Liver (tissue), 9 donors: ENCODE measurements around the gene GDPD2. TPM values are rescaled to one million over a fixed set of nuclear protein-coding genes. Genes with fewer than 3 reads are reported as not detected.

Experiments used
- DNase-seq: peaks from one replicate; pipeline ENCODE4 v3.0.0-alpha.2; 2017; ENCODE audit warnings: low spot score
- H3K27ac ChIP-seq, 2 donors: one replicate each; pipeline ENCODE4 v1.7.0; 2013; ENCODE audit warnings: inconsistent platforms in 2 of 2, low read length in 2 of 2, control low read depth in 1 of 2, low read depth in 1 of 2, mild to moderate bottlenecking in 1 of 2
- H3K27me3 ChIP-seq, 4 donors: one replicate each; pipeline versions ENCODE4 v1.6.1 to v1.7.0; 2013; ENCODE audit warnings: low read length in 3 of 4, inconsistent platforms in 1 of 4, mild to moderate bottlenecking in 1 of 4, moderate library complexity in 1 of 4; ENCODE audit not compliant: control insufficient read depth in 4 of 4, insufficient read depth in 4 of 4
- H3K36me3 ChIP-seq, 4 donors: one replicate each; pipeline versions ENCODE4 v1.6.1 to v1.7.0; 2013; ENCODE audit warnings: low read length in 3 of 4, mild to moderate bottlenecking in 3 of 4, low read depth in 1 of 4, moderate library complexity in 1 of 4; ENCODE audit not compliant: control insufficient read depth in 4 of 4, insufficient read depth in 3 of 4
- H3K4me1 ChIP-seq, 4 donors: one replicate each; pipeline versions ENCODE4 v1.6.1 to v1.7.0; 2013; ENCODE audit warnings: low read length in 3 of 4, mild to moderate bottlenecking in 3 of 4, moderate library complexity in 1 of 4; ENCODE audit not compliant: control insufficient read depth in 4 of 4, insufficient read depth in 4 of 4
- H3K4me3 ChIP-seq, 3 donors: one replicate each; pipeline versions ENCODE4 v1.6.1 to v1.7.0; 2013; ENCODE audit warnings: low read length in 3 of 3, control low read depth in 1 of 3, low read depth in 1 of 3, mild to moderate bottlenecking in 1 of 3
- H3K9ac ChIP-seq, 2 donors: one replicate each; pipeline ENCODE4 v1.7.0; 2013; ENCODE audit warnings: low read length in 2 of 2, mild to moderate bottlenecking in 2 of 2, moderate library complexity in 2 of 2, control low read depth in 1 of 2, low read depth in 1 of 2
- H3K9me3 ChIP-seq, 4 donors: one replicate each; pipeline versions ENCODE4 v1.6.1 to v1.7.0; 2013; ENCODE audit warnings: low read length in 3 of 4; ENCODE audit not compliant: control insufficient read depth in 4 of 4
- ATF3 ChIP-seq: IDR thresholded peaks from 2 replicates; pipeline ENCODE4 v1.6.1; 2016; ENCODE audit warnings: antibody characterized with exemption
- CTCF ChIP-seq: fragments of 150-350 bp; IDR thresholded peaks from 2 replicates; pipeline ENCODE4 v1.5.1; 2017; ENCODE audit warnings: improper control_type of control experiment, low read depth, low read length; ENCODE audit not compliant: missing input control
- EGR1 ChIP-seq, 2 donors: IDR thresholded peaks; 2 replicates each; pipeline ENCODE4 v1.6.1; 2016 to 2018; ENCODE audit warnings: antibody characterized with exemption in 2 of 2, low read depth in 2 of 2
- FOXA1 ChIP-seq: IDR thresholded peaks from 2 replicates; pipeline ENCODE4 v1.6.1; 2016; ENCODE audit warnings: antibody characterized with exemption
- FOXA2 ChIP-seq: IDR thresholded peaks from 2 replicates; pipeline ENCODE4 v1.6.1; 2016; ENCODE audit warnings: antibody characterized with exemption
- GABPA ChIP-seq, 2 donors: IDR thresholded peaks in 1 of 2; conservative IDR thresholded peaks in 1 of 2; 2 replicates each; pipeline ENCODE4 v1.6.1; 2016; ENCODE audit warnings: antibody characterized with exemption in 2 of 2, mild to moderate bottlenecking in 1 of 2, moderate library complexity in 1 of 2
- HNF4A ChIP-seq, 2 donors: conservative IDR thresholded peaks; 2 replicates each; pipeline ENCODE4 v1.6.1; 2016; ENCODE audit warnings: antibody characterized with exemption in 2 of 2, mild to moderate bottlenecking in 2 of 2
- HNF4G ChIP-seq: IDR thresholded peaks from 2 replicates; pipeline ENCODE4 v1.6.1; 2016; ENCODE audit warnings: antibody characterized with exemption
- JUND ChIP-seq, 2 donors: IDR thresholded peaks; 2 replicates each; pipeline ENCODE4 v1.6.1; 2016; ENCODE audit warnings: antibody characterized with exemption in 2 of 2
- NR2F2 ChIP-seq: IDR thresholded peaks from 2 replicates; pipeline ENCODE4 v1.6.1; 2016; ENCODE audit warnings: antibody characterized with exemption
- RAD21 ChIP-seq, 2 donors: IDR thresholded peaks; 2 replicates each; pipeline ENCODE4 v1.6.1; 2016; ENCODE audit warnings: antibody characterized with exemption in 2 of 2, mild to moderate bottlenecking in 2 of 2
- RXRA ChIP-seq, 2 donors: IDR thresholded peaks; 2 replicates each; pipeline ENCODE4 v1.6.1; 2017 to 2018; ENCODE audit warnings: antibody characterized with exemption in 2 of 2, mild to moderate bottlenecking in 1 of 2
- SP1 ChIP-seq: IDR thresholded peaks from 2 replicates; pipeline ENCODE4 v1.6.1; 2018; ENCODE audit warnings: antibody characterized with exemption, mild to moderate bottlenecking
- TAF1 ChIP-seq: conservative IDR thresholded peaks from 2 replicates; pipeline ENCODE4 v1.6.1; 2016; ENCODE audit warnings: antibody characterized with exemption, mild to moderate bottlenecking
- YY1 ChIP-seq: IDR thresholded peaks from 2 replicates; pipeline ENCODE4 v1.6.1; 2016; ENCODE audit warnings: antibody characterized with exemption, mild to moderate bottlenecking
- WGBS: extraction: QIAGEN DNeasy Blood & Tissue Kit; methylation state at CpG from one replicate; pipeline ENCODE4 v1.1.7; 2013; 5-methylcytosine and 5-hydroxymethylcytosine counted together
- polyA plus RNA-seq, 2 donors: library from polyadenylated mRNA; stranded (reverse) in 1 of 2; unstranded in 1 of 2; fragments of 200-250 nt in 1 of 2; fragments of >200 nt in 1 of 2; fragmentation: Nextera tagmentation in 1 of 2; extraction: Ambion mirVana in 1 of 2; gene quantifications; one replicate each; pipeline versions ENCODE4 v1.2.1 to v1.2.3, GENCODE V29; 2013 to 2015
- total RNA-seq, 2 donors: library from RNA; depleted of rRNA; stranded (reverse); fragments of >200 nt; gene quantifications; one replicate each; pipeline ENCODE4 v1.2.3, GENCODE V29; 2014
- TF ChIP-seq, protein P1 (sequence below): IDR thresholded peaks from 2 replicates; pipeline ENCODE4 v1.6.1; 2016; ENCODE audit warnings: antibody characterized with exemption
- TF ChIP-seq, protein P2 (sequence below): IDR thresholded peaks from 2 replicates; pipeline ENCODE4 v1.6.1; 2016; ENCODE audit warnings: antibody characterized with exemption, mild to moderate bottlenecking
- TF ChIP-seq, protein P3 (sequence below): IDR thresholded peaks from 2 replicates; pipeline ENCODE4 v1.6.1; 2016; ENCODE audit warnings: antibody characterized with exemption
- donor health status: healthy.
- donor health status: healthy.
- donor health status: healthy.
- donor health status: healthy.
- donor health status: healthy.

The GDPD2 gene
- total and polyA plus RNA-seq, 4 donors, result not detected

DNA sequence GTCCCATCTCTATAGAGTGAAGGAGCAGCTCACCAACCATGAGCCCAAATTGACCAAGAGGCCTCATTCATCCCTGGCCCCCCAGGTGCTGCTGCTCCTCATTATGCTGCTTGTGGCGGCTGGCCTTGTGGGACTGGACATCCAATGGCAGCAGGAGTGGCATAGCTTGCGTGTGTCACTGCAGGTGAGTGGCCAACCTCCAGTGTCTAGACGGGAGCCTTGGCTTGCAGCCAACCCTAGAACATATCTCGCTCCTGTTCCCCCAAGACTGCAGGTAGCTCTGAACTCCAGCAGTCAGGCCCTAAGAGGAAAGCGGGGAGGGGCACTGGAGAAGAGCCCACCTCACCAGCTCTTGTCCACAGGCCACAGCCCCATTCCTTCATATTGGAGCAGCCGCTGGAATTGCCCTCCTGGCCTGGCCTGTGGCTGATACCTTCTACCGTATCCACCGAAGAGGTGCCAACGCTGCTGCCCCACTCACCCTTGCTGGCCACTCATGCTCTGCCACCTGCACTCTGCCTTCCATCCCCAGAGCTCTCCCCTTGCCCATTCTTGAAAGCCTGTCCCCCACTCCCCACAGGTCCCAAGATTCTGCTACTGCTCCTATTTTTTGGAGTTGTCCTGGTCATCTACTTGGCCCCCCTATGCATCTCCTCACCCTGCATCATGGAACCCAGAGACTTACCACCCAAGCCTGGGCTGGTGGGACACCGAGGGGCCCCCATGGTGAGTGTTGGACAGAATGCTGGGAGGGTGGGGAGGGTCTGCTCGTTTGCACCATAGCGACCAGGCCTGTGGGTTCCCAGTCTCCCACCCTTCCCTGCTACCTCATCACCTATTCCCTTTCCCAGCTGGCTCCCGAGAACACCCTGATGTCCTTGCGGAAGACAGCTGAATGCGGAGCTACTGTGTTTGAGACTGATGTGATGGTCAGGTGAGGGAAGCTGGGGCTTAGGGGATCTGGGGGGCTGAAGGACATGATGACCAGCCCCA lies 3.5 kb downstream of the GDPD2 start:
- no peaks in the 10 kb centered on the region for H3K4me1 ChIP-seq
- TF ChIP-seq HNF4A (conservative IDR thresholded peaks at IDR 0.05) (no peak), FOXA2 (no peak), RXRA (IDR thresholded peaks at IDR 0.05) (no peak), JUND (IDR thresholded peaks at IDR 0.05) (no peak), CTCF (no peak), SP1 (no peak), FOXA1 (no peak), HNF4G (no peak)
- TF ChIP-seq, protein P1, sequence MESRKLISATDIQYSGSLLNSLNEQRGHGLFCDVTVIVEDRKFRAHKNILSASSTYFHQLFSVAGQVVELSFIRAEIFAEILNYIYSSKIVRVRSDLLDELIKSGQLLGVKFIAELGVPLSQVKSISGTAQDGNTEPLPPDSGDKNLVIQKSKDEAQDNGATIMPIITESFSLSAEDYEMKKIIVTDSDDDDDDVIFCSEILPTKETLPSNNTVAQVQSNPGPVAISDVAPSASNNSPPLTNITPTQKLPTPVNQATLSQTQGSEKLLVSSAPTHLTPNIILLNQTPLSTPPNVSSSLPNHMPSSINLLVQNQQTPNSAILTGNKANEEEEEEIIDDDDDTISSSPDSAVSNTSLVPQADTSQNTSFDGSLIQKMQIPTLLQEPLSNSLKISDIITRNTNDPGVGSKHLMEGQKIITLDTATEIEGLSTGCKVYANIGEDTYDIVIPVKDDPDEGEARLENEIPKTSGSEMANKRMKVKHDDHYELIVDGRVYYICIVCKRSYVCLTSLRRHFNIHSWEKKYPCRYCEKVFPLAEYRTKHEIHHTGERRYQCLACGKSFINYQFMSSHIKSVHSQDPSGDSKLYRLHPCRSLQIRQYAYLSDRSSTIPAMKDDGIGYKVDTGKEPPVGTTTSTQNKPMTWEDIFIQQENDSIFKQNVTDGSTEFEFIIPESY, result no peak
- no peak overlapping the region for H3K4me3 ChIP-seq
- H3K27ac ChIP-seq, result no peak overlapping the region
- WGBS, result 92% methylated on average over 15 of the region's 15 CpGs
- peaks cover 0 to 4% (median 0%) of the 10 kb centered on the region in 4 donors for H3K27me3 ChIP-seq
- H3K9ac ChIP-seq, result no peak overlapping the region
- no peak for DNase-seq
- no peaks in the 10 kb centered on the region for H3K9me3 ChIP-seq
- no peaks in the 10 kb centered on the region for H3K36me3 ChIP-seq

- Histone ChIP-seq H3K4me3 (no peak overlapping the region), H3K27me3 (no peaks in the 10 kb centered on the region), H3K27ac (no peak overlapping the region), H3K36me3 (no peaks in the 10 kb centered on the region), H3K9me3 (no peaks in the 10 kb centered on the region), H3K4me1 (no peaks in the 10 kb centered on the region), H3K9ac (no peak overlapping the region)
- DNase-seq, result no peak
- 82% methylated on average over 2 of the region's 2 CpGs for WGBS
- TF ChIP-seq SP1 (no peak), RXRA (IDR thresholded peaks at IDR 0.05) (no peak), HNF4A (conservative IDR thresholded peaks at IDR 0.05) (no peak), CTCF (no peak), NR2F2 (no peak), GABPA (IDR thresholded peaks at IDR 0.05 in 1 of 2, conservative IDR thresholded peaks at IDR 0.05 in 1 of 2) (no peak), TAF1 (no peak), FOXA1 (no peak), FOXA2 (no peak), HNF4G (no peak), JUND (IDR thresholded peaks at IDR 0.05) (no peak), RAD21 (IDR thresholded peaks at IDR 0.05) (no peak), EGR1 (IDR thresholded peaks at IDR 0.05; ENCODE audit: low read depth in 2 of 2) (no peak), ATF3 (no peak), YY1 (no peak)
- TF ChIP-seq, protein P1, result no peak
- TF ChIP-seq, protein P2, sequence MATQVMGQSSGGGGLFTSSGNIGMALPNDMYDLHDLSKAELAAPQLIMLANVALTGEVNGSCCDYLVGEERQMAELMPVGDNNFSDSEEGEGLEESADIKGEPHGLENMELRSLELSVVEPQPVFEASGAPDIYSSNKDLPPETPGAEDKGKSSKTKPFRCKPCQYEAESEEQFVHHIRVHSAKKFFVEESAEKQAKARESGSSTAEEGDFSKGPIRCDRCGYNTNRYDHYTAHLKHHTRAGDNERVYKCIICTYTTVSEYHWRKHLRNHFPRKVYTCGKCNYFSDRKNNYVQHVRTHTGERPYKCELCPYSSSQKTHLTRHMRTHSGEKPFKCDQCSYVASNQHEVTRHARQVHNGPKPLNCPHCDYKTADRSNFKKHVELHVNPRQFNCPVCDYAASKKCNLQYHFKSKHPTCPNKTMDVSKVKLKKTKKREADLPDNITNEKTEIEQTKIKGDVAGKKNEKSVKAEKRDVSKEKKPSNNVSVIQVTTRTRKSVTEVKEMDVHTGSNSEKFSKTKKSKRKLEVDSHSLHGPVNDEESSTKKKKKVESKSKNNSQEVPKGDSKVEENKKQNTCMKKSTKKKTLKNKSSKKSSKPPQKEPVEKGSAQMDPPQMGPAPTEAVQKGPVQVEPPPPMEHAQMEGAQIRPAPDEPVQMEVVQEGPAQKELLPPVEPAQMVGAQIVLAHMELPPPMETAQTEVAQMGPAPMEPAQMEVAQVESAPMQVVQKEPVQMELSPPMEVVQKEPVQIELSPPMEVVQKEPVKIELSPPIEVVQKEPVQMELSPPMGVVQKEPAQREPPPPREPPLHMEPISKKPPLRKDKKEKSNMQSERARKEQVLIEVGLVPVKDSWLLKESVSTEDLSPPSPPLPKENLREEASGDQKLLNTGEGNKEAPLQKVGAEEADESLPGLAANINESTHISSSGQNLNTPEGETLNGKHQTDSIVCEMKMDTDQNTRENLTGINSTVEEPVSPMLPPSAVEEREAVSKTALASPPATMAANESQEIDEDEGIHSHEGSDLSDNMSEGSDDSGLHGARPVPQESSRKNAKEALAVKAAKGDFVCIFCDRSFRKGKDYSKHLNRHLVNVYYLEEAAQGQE, result no peak
- TF ChIP-seq, protein P3, sequence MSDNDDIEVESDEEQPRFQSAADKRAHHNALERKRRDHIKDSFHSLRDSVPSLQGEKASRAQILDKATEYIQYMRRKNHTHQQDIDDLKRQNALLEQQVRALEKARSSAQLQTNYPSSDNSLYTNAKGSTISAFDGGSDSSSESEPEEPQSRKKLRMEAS, result no peak
Observed at GRCh38 chrX:70427365-70427764, 4.3 kb downstream of the GDPD2 start.
